OCI-LY7 (cell line): ENCODE results near the gene UBA52. TPM values are rescaled to one million over a fixed set of nuclear protein-coding genes. Genes with fewer than 3 reads are reported as not detected.

ENCODE experiments used
- BruUV-seq: library from RNA; stranded (reverse); fragments of 400-500 nt; replicated peaks from 2 replicates; lab custom pipeline; 2021; lab: Mats Ljungman, UMichigan
- CTCF ChIA-PET: fragments of 300-600 bp; sonication (Branson Sonifier 250); formaldehyde crosslinking; loops from one replicate; lab custom pipeline; 2022; ENCODE audit warnings: antibody characterized with exemption; ENCODE audit not compliant: unreplicated experiment; lab: Charles Lee
- POLR2A ChIA-PET: fragments of 300-600 bp; sonication (Branson Sonifier 250); formaldehyde crosslinking; loops from one replicate; lab custom pipeline; 2022; ENCODE audit warnings: antibody characterized with exemption; lab: Charles Lee
- DNase-seq: peaks from one replicate; pipeline ENCODE4 v3.0.0-alpha.2; 2015; ENCODE audit warnings: low spot score
- H2AFZ ChIP-seq: fragments of 200-600 bp; sonication (generic), shearing (Covaris generic); 2 replicates; pipeline ENCODE4 v1.6.1; 2014; ENCODE audit warnings: mild to moderate bottlenecking, antibody characterized with exemption, low read length, moderate library complexity
- H3K27ac ChIP-seq: fragments of 200-600 bp; sonication (generic); 2 replicates; pipeline ENCODE4 v1.5.1; 2014; ENCODE audit warnings: mixed run types, low read depth, mild to moderate bottlenecking, moderate library complexity, low read length, inconsistent platforms; ENCODE audit not compliant: poor library complexity, severe bottlenecking
- H3K36me3 ChIP-seq: fragments of 200-600 bp; sonication (generic); 2 replicates; pipeline ENCODE4 v1.6.1; 2014; ENCODE audit warnings: mild to moderate bottlenecking, antibody characterized with exemption, low read length, moderate library complexity, mixed read lengths; ENCODE audit not compliant: insufficient read depth
- H3K4me1 ChIP-seq: fragments of 200-600 bp; sonication (generic); 2 replicates; pipeline ENCODE4 v1.5.1; 2014; ENCODE audit warnings: mild to moderate bottlenecking, low read length; ENCODE audit not compliant: insufficient read depth, poor library complexity, severe bottlenecking
- H3K4me2 ChIP-seq: fragments of 200-600 bp; sonication (generic); 2 replicates; pipeline ENCODE4 v1.6.1; 2014; ENCODE audit warnings: mild to moderate bottlenecking, low read length
- H3K4me3 ChIP-seq: fragments of 200-600 bp; sonication (generic); 2 replicates; pipeline ENCODE4 v1.5.1; 2014; ENCODE audit warnings: mild to moderate bottlenecking, low read depth, low read length; ENCODE audit not compliant: poor library complexity, severe bottlenecking
- H3K79me2 ChIP-seq: fragments of 200-600 bp; sonication (generic); 2 replicates; pipeline ENCODE4 v1.6.1; 2016; ENCODE audit warnings: low read depth, mild to moderate bottlenecking, low read length, moderate library complexity, mixed read lengths; ENCODE audit not compliant: insufficient read depth
- H3K9me2 ChIP-seq: fragments of 200-600 bp; sonication (generic); 2 replicates; pipeline ENCODE4 v1.6.1; 2016; ENCODE audit warnings: mild to moderate bottlenecking, low read length, mixed read lengths; ENCODE audit not compliant: insufficient read depth
- H3K9me3 ChIP-seq: fragments of 200-600 bp; sonication (generic); 2 replicates; pipeline ENCODE4 v1.6.1; 2014; ENCODE audit warnings: mild to moderate bottlenecking, mixed run types, low read length, mixed read lengths
- H4K20me1 ChIP-seq: fragments of 200-600 bp; sonication (generic); 2 replicates; pipeline ENCODE4 v1.6.1; 2014; ENCODE audit warnings: mild to moderate bottlenecking, antibody characterized with exemption, low read length, moderate library complexity, mixed read lengths; ENCODE audit not compliant: insufficient read depth
- CTCF ChIP-seq: fragments of 200-600 bp; sonication (generic); conservative IDR thresholded peaks from 2 replicates; pipeline ENCODE4 v1.5.1; 2014; ENCODE audit warnings: mild to moderate bottlenecking, antibody characterized with exemption, low read length, moderate library complexity, mixed read lengths
- EZH2phosphoT487 ChIP-seq: fragments of 200-600 bp; sonication (generic); IDR thresholded peaks from 2 replicates; pipeline ENCODE4 v1.6.1; 2018; ENCODE audit warnings: low read depth, borderline replicate concordance, mild to moderate bottlenecking, mixed run types, antibody characterized with exemption, low read length, moderate library complexity, mixed read lengths
- intact Hi-C: fragments of 100-400 bp; cut with micrococcal nuclease; formaldehyde crosslinking; loops from one replicate; pipeline ENCODE4 v1.10.0; 2022; ENCODE audit not compliant: unreplicated experiment
- total RNA-seq, 2 experiments: library from RNA; depleted of rRNA in 1 of 2; stranded (reverse); fragments of >200 nt in 1 of 2; shearing (Covaris generic) in 1 of 2; gene quantifications; 2 replicates each; pipeline ENCODE4 v1.2.3, GENCODE V29; 2014 to 2022

Gene UBA52
- total RNA-seq, 2 experiments from 2014 or later = 1,496 to 1,580 TPM

GRCh38 chr19:18618236-18618635 lies 46.6 kb downstream of the UBA52 start:
- H3K36me3 ChIP-seq = no peaks in the 10 kb centered on the region
- DNase-seq = no peak
- no peak overlapping the region for H2AFZ ChIP-seq
- H3K4me3 ChIP-seq = no peak overlapping the region
- intact Hi-C loops = no loop called here
- no peak overlapping the region for H3K4me2 ChIP-seq
- POLR2A ChIA-PET = no interaction called here
- H3K27ac ChIP-seq = no peak overlapping the region
- H3K9me3 ChIP-seq = no peaks in the 10 kb centered on the region
- BruUV-seq = no TSS peak
- H3K9me2 ChIP-seq = no peaks in the 10 kb centered on the region
- TF ChIP-seq EZH2phosphoT487 (no peak), CTCF (no peak)
- H3K79me2 ChIP-seq = no peaks in the 10 kb centered on the region
- peaks cover 26% of the 10 kb centered on the region for H3K4me1 ChIP-seq
- CTCF ChIA-PET = no interaction called here
- H4K20me1 ChIP-seq = no peaks in the 10 kb centered on the region

DNA sequence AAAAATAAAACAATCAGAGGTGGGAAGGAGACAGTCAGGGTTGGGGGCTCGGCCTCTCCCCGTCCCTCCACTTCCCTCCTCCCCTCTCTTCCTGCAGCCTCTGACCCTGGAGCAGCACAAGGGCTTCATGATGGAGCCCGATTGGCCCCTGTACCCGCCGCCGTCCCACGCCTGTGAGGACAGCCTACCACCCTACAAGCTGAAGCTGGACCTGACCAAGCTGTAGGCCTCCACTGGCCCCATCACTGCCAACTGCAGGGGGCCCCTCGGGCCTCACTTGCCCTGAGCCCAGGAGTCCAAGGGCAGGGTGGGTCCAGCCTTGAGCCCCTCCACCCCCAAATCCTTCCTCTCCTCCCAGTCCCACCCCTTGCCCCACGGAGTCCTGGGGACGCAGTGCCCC lies 48.7 kb downstream of the UBA52 start:
- peak overlapping the region; percentile 38; the same call in 1 of the 2 replicates for H3K4me2 ChIP-seq
- no peak for DNase-seq
- no peak overlapping the region for H3K27ac ChIP-seq
- H2AFZ ChIP-seq = no peak overlapping the region; the same call in 1 of the 2 replicates
- ChIA-PET POLR2A (interaction anchor here (0.7 kb wide), 1 partner anchor 8 kb away, joined by 4 read pairs; no protein-coding TSS in a partner anchor), CTCF (interaction anchor here (0.8 kb wide), 1 partner anchor 63 kb away, joined by 4 read pairs; the partner anchor contains the start of gene CRTC1)
- no peak for TF ChIP-seq CTCF
- TF ChIP-seq EZH2phosphoT487 = no peak
- intact Hi-C loops = no loop called here
- H3K36me3 ChIP-seq = no peaks in the 10 kb centered on the region
- no peak overlapping the region for H3K4me3 ChIP-seq
- BruUV-seq = no TSS peak
- no peaks in the 10 kb centered on the region for H3K9me3 ChIP-seq
- no peaks in the 10 kb centered on the region for H3K9me2 ChIP-seq
- no peaks in the 10 kb centered on the region for H3K79me2 ChIP-seq
- peaks cover 26% of the 10 kb centered on the region for H3K4me1 ChIP-seq
- H4K20me1 ChIP-seq = no peaks in the 10 kb centered on the region

DNA sequence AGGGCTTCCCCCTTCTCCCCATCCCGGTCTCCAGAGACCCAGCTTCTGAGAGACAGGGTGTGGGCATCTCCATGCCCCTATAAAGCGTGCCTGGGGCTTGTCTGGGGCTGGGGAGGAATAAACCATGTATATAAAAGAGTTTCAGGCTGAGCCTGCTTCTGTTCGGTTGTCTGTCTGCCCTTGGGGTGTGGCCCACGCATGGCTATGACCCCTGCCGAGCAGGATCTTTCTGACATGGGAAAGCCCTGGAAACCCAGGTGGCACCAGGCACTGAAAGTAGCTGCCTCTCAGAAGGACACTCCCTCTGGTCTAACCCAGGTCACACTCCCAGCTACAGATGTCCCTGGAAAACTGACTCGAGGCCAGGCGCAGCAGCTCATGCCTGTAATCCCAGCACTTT lies 49.2 kb downstream of the UBA52 start:
- Histone ChIP-seq H3K79me2 (no peaks in the 10 kb centered on the region), H3K4me3 (no peak overlapping the region), H3K36me3 (no peaks in the 10 kb centered on the region), H2AFZ (peak overlapping the region; percentile 10; the same call in 1 of the 2 replicates), H3K27ac (peak overlapping the region; percentile 52), H3K9me2 (no peaks in the 10 kb centered on the region), H3K9me3 (no peaks in the 10 kb centered on the region), H3K4me2 (peak overlapping the region; percentile 38), H3K4me1 (peaks cover 26% of the 10 kb centered on the region), H4K20me1 (no peaks in the 10 kb centered on the region)
- POLR2A ChIA-PET = interaction anchor here (0.6 to 1.8 kb wide), 4 partner anchors 32 to 282 kb away, joined by 3 to 10 read pairs (median 4); partner anchors contain the start of gene REX1BD
- intact Hi-C loops = no loop called here
- no peak for DNase-seq
- no TSS peak for BruUV-seq
- CTCF ChIA-PET = interaction anchor here (0.9 kb wide), 1 partner anchor 8 kb away, joined by 4 read pairs; no protein-coding TSS in a partner anchor
- TF ChIP-seq EZH2phosphoT487 (no peak), CTCF (no peak)
